ENCODE measurements around the gene SPOCK3.
"Not testable (repeated sequence)": the region's sequence is repeated elsewhere in the genome, so short reads cannot be mapped to it uniquely, and the experiment has no call there.

SPOCK3 gene

DNA sequence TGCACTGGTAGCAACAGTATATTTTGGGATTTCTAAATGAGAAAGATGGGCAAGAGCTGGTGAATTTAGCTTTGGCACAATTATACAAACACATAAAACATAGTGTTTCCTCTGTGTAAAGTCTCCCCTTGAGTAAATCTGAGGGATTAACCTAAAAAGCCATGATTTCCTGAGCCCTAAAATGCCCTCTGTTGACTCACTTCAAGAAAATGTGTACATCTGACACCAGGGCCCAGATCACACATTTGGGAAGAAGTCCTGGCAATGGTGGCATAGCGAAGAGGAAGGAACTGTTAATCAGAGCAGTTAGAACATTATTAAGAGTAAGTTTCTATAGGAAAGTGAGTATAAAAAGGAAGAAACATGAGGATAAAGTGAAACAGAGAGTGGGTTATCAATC, 338.5 kb downstream of the SPOCK3 start:
- H3K9me3 ChIP-seq (ENCODE audit: control insufficient read depth in 2 of 2, low read length in 2 of 2), result no peaks in the 10 kb centered on the region
- no peaks in the 10 kb centered on the region for H3K27me3 ChIP-seq (ENCODE audit: control insufficient read depth in 1 of 2, insufficient read depth in 2 of 2, low read length in 2 of 2)
- no peaks in the 10 kb centered on the region for H3K4me1 ChIP-seq (ENCODE audit: control insufficient read depth, insufficient read depth, low read length)
- no peak overlapping the region for H3K9ac ChIP-seq (ENCODE audit: low read length in 2 of 2)
- no peak overlapping the region for H3K4me3 ChIP-seq (ENCODE audit: low read length in 2 of 2)
- H3K27ac ChIP-seq (ENCODE audit: low read length), result no peak overlapping the region
- H3K36me3 ChIP-seq (ENCODE audit: control insufficient read depth in 2 of 2, insufficient read depth in 2 of 2, low read length in 2 of 2), result no peaks in the 10 kb centered on the region

- Histone ChIP-seq H3K4me1 (ENCODE audit: control insufficient read depth, insufficient read depth, low read length) (no peaks in the 10 kb centered on the region), H3K9ac (ENCODE audit: low read length in 2 of 2) (no peak overlapping the region), H3K4me3 (ENCODE audit: low read length in 2 of 2) (no peak overlapping the region), H3K9me3 (ENCODE audit: control insufficient read depth in 2 of 2, low read length in 2 of 2) (no peaks in the 10 kb centered on the region), H3K27ac (ENCODE audit: low read length) (no peak overlapping the region), H3K27me3 (ENCODE audit: control insufficient read depth in 1 of 2, insufficient read depth in 2 of 2, low read length in 2 of 2) (no peaks in the 10 kb centered on the region), H3K36me3 (ENCODE audit: control insufficient read depth in 2 of 2, insufficient read depth in 2 of 2, low read length in 2 of 2) (no peaks in the 10 kb centered on the region)
These were observed 346.8 kb downstream of the SPOCK3 start for GRCh38 chr4:166887457-166887856.

DNA sequence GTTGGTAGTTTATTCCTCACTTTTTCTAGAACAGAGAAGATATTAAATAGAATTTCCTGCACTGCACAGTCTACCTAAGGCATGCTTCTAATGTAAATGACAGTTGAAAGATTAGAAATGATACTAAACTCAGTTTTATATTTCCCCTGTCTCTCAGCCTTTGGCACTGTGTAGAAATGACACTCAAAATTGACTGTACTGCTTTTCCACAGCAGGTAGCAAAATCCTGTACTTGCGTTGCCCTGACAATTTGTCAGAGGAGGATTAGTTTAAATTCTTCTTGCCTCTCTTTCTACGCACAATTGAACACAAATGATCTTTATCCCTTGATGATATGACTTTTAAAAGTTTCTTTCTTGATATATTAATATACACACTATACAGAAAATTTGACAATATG, 347.6 kb downstream of the SPOCK3 start:
- Histone ChIP-seq H3K27ac (ENCODE audit: low read length) (no peak overlapping the region), H3K4me3 (ENCODE audit: low read length in 2 of 2) (no peak overlapping the region), H3K36me3 (ENCODE audit: control insufficient read depth in 2 of 2, insufficient read depth in 2 of 2, low read length in 2 of 2) (no peaks in the 10 kb centered on the region), H3K4me1 (ENCODE audit: control insufficient read depth, insufficient read depth, low read length) (no peaks in the 10 kb centered on the region), H3K27me3 (ENCODE audit: control insufficient read depth in 1 of 2, insufficient read depth in 2 of 2, low read length in 2 of 2) (no peaks in the 10 kb centered on the region), H3K9me3 (ENCODE audit: control insufficient read depth in 2 of 2, low read length in 2 of 2) (no peaks in the 10 kb centered on the region), H3K9ac (ENCODE audit: low read length in 2 of 2) (no peak overlapping the region)

DNA sequence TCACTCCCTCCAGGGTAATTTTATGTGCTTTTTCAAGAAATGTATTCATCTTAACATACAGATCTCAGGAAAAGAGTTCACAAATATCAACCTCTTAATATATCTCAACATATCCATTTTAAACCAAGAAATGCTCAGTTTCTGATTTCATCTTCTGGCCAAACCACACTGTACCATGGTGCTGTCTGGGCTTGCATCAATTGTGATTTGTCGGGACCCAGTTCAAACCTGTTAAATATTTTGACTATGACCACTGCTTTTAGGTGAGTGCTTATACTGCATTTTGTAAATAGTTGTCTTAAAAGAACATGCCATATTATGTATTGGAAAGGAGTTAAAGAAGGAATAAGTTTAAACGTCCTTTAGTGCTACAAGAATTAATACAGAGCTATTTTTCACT, 352.1 kb downstream of the SPOCK3 start:
- Histone ChIP-seq H3K9ac (ENCODE audit: low read length in 2 of 2) (no peak overlapping the region), H3K27ac (ENCODE audit: low read length) (no peak overlapping the region), H3K4me3 (ENCODE audit: low read length in 2 of 2) (no peak overlapping the region), H3K36me3 (ENCODE audit: control insufficient read depth in 2 of 2, insufficient read depth in 2 of 2, low read length in 2 of 2) (no peaks in the 10 kb centered on the region), H3K9me3 (ENCODE audit: control insufficient read depth in 2 of 2, low read length in 2 of 2) (no peaks in the 10 kb centered on the region), H3K27me3 (ENCODE audit: control insufficient read depth in 1 of 2, insufficient read depth in 2 of 2, low read length in 2 of 2) (no peaks in the 10 kb centered on the region), H3K4me1 (ENCODE audit: control insufficient read depth, insufficient read depth, low read length) (no peaks in the 10 kb centered on the region)

DNA sequence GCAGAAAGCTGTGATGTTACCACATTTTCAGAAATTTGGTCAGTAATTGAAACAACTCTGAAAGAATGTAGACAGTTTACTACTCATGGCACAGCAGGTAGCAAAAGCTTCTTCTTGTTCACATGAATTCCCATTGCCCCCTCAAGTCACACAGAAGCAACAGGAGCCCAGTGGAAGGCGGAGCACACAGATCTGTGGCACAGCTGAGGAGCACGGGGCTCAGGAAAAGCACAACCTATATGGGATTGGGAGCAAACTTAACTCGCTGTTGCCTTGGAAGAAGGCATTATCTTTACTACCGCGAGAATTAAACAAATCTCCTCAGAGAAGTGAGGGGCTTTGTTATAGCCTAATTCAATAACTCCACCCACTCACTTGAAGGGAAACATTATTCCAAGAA, 358.5 kb downstream of the SPOCK3 start:
- H3K36me3 ChIP-seq (ENCODE audit: control insufficient read depth in 2 of 2, insufficient read depth in 2 of 2, low read length in 2 of 2), result no peaks in the 10 kb centered on the region
- no peak overlapping the region for H3K4me3 ChIP-seq (ENCODE audit: low read length in 2 of 2)
- H3K4me1 ChIP-seq (ENCODE audit: control insufficient read depth, insufficient read depth, low read length), result no peaks in the 10 kb centered on the region
- no peak overlapping the region for H3K9ac ChIP-seq (ENCODE audit: low read length in 2 of 2)
- H3K9me3 ChIP-seq (ENCODE audit: control insufficient read depth in 2 of 2, low read length in 2 of 2), result peaks cover 0 to 3% of the 10 kb centered on the region in 2 donors
- no peaks in the 10 kb centered on the region for H3K27me3 ChIP-seq (ENCODE audit: control insufficient read depth in 1 of 2, insufficient read depth in 2 of 2, low read length in 2 of 2)
- H3K27ac ChIP-seq (ENCODE audit: low read length), result no peak overlapping the region

GRCh38 chr4:166862032-166862431, 372.3 kb downstream of the SPOCK3 start:
- Histone ChIP-seq H3K27me3 (ENCODE audit: control insufficient read depth in 1 of 2, insufficient read depth in 2 of 2, low read length in 2 of 2) (no peaks in the 10 kb centered on the region), H3K4me3 (ENCODE audit: low read length in 2 of 2) (no peak overlapping the region), H3K9me3 (ENCODE audit: control insufficient read depth in 2 of 2, low read length in 2 of 2) (no peaks in the 10 kb centered on the region), H3K27ac (ENCODE audit: low read length) (no peak overlapping the region), H3K4me1 (ENCODE audit: control insufficient read depth, insufficient read depth, low read length) (no peaks in the 10 kb centered on the region), H3K36me3 (ENCODE audit: control insufficient read depth in 2 of 2, insufficient read depth in 2 of 2, low read length in 2 of 2) (no peaks in the 10 kb centered on the region), H3K9ac (ENCODE audit: low read length in 2 of 2) (no peak overlapping the region)

- H3K9me3 ChIP-seq (ENCODE audit: control insufficient read depth in 2 of 2, low read length in 2 of 2); H3K4me1 ChIP-seq (ENCODE audit: control insufficient read depth, insufficient read depth, low read length); H3K27ac ChIP-seq (ENCODE audit: low read length); H3K4me3 ChIP-seq (ENCODE audit: low read length in 2 of 2); H3K36me3 ChIP-seq (ENCODE audit: control insufficient read depth in 2 of 2, insufficient read depth in 2 of 2, low read length in 2 of 2); H3K9ac ChIP-seq (ENCODE audit: low read length in 2 of 2); H3K27me3 ChIP-seq (ENCODE audit: control insufficient read depth in 1 of 2, insufficient read depth in 2 of 2, low read length in 2 of 2): not testable (repeated sequence)
These were observed 383.9 kb downstream of the SPOCK3 start for GRCh38 chr4:166850398-166850797.

- H3K4me3 ChIP-seq (ENCODE audit: low read length in 2 of 2), result no peak overlapping the region
- H3K4me1 ChIP-seq (ENCODE audit: control insufficient read depth, insufficient read depth, low read length), result no peaks in the 10 kb centered on the region
- no peaks in the 10 kb centered on the region for H3K27me3 ChIP-seq (ENCODE audit: control insufficient read depth in 1 of 2, insufficient read depth in 2 of 2, low read length in 2 of 2)
- H3K27ac ChIP-seq (ENCODE audit: low read length), result no peak overlapping the region
- H3K9ac ChIP-seq (ENCODE audit: low read length in 2 of 2), result no peak overlapping the region
- H3K36me3 ChIP-seq (ENCODE audit: control insufficient read depth in 2 of 2, insufficient read depth in 2 of 2, low read length in 2 of 2), result no peaks in the 10 kb centered on the region
- H3K9me3 ChIP-seq (ENCODE audit: control insufficient read depth in 2 of 2, low read length in 2 of 2), result no peaks in the 10 kb centered on the region
These were observed 387.4 kb downstream of the SPOCK3 start for GRCh38 chr4:166846939-166847338.

- no peaks in the 10 kb centered on the region for H3K27me3 ChIP-seq (ENCODE audit: control insufficient read depth in 1 of 2, insufficient read depth in 2 of 2, low read length in 2 of 2)
- no peaks in the 10 kb centered on the region for H3K36me3 ChIP-seq (ENCODE audit: control insufficient read depth in 2 of 2, insufficient read depth in 2 of 2, low read length in 2 of 2)
- no peak overlapping the region for H3K27ac ChIP-seq (ENCODE audit: low read length)
- H3K9ac ChIP-seq (ENCODE audit: low read length in 2 of 2), result no peak overlapping the region
- no peaks in the 10 kb centered on the region for H3K4me1 ChIP-seq (ENCODE audit: control insufficient read depth, insufficient read depth, low read length)
- H3K4me3 ChIP-seq (ENCODE audit: low read length in 2 of 2), result no peak overlapping the region
- H3K9me3 ChIP-seq (ENCODE audit: control insufficient read depth in 2 of 2, low read length in 2 of 2), result no peaks in the 10 kb centered on the region
These were observed 391.5 kb downstream of the SPOCK3 start for GRCh38 chr4:166842795-166843261.

DNA sequence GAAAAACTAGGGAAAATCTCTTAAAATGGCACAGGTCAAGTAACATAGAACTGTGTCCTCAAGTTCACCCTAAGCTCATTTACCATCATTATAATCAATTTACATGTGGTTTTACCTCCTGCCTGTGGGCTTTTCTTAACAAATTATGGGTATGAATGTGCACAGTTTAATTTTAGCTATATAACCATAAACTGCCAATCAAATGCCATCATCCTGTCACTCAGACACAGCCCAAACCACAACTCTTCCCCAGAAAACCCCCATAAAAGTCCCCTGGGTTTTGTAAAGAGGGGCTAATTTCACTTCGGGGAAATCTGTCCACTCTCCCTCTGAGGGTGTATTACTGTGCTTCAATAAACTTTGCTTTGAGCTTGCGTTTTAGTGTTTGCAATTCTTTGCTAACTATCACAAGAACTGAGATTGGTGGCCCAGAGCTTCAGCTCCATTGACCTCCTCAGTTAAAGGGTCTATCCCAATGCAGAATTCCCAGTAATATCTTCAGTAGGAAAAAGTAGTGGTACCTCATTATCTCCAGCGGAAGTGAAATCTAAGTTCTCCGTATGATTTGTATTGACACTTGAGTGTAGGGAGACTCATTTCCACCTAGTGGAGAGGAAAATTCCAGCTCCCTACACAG, 394.6 kb downstream of the SPOCK3 start:
- Histone ChIP-seq H3K9me3 (ENCODE audit: control insufficient read depth in 2 of 2, low read length in 2 of 2) (no peaks in the 10 kb centered on the region), H3K9ac (ENCODE audit: low read length in 2 of 2) (no peak overlapping the region), H3K4me3 (ENCODE audit: low read length in 2 of 2) (no peak overlapping the region), H3K36me3 (ENCODE audit: control insufficient read depth in 2 of 2, insufficient read depth in 2 of 2, low read length in 2 of 2) (no peaks in the 10 kb centered on the region), H3K27me3 (ENCODE audit: control insufficient read depth in 1 of 2, insufficient read depth in 2 of 2, low read length in 2 of 2) (no peaks in the 10 kb centered on the region), H3K27ac (ENCODE audit: low read length) (no peak overlapping the region), H3K4me1 (ENCODE audit: control insufficient read depth, insufficient read depth, low read length) (no peaks in the 10 kb centered on the region)

DNA sequence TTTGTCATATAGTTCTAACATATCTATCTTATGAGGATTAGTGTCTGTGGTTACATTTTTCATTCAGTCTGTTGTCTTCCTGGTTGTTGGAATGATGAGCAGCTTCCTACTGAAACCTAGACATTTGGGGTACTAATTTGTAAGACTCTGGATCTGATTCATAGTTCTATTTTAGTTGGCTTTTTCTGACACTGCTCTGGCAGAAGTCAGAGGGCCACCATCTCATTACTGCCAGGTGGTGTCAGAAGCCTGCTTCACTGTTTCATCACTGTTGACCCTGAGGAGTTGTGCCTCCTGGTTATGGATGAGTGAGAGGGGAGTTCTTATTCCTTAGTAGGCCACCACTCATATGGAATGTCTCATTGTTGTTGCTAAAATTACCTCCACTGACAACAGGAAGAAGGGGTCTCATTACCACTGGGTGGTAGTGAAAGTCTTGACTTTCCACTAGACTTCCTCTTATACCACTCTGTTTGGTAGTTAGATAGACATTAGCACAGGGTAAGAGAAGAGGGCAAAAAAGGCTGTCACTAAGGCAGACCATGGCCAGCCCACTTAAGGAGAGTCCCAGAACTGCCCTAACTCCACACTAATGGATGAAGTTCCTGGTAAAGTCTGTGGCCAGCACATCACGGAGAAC, 395.2 kb downstream of the SPOCK3 start:
- H3K4me1 ChIP-seq (ENCODE audit: control insufficient read depth, insufficient read depth, low read length), result no peaks in the 10 kb centered on the region
- H3K9ac ChIP-seq (ENCODE audit: low read length in 2 of 2), result no peak overlapping the region

More for the DNA sequence above, 395.2 kb downstream of the SPOCK3 start:
- Histone ChIP-seq H3K9me3 (ENCODE audit: control insufficient read depth in 2 of 2, low read length in 2 of 2) (no peaks in the 10 kb centered on the region), H3K27ac (ENCODE audit: low read length) (no peak overlapping the region), H3K4me3 (ENCODE audit: low read length in 2 of 2) (no peak overlapping the region), H3K27me3 (ENCODE audit: control insufficient read depth in 1 of 2, insufficient read depth in 2 of 2, low read length in 2 of 2) (no peaks in the 10 kb centered on the region), H3K36me3 (ENCODE audit: control insufficient read depth in 2 of 2, insufficient read depth in 2 of 2, low read length in 2 of 2) (no peaks in the 10 kb centered on the region)
